H9 (cell line): Measurements from ENCODE around the gene SCNN1G. TPM values are rescaled to one million over a fixed set of nuclear protein-coding genes. Genes with fewer than 3 reads are reported as not detected.

Source experiments
- DNase-seq: peaks from one replicate; pipeline ENCODE4 v3.0.0-alpha.2; 2017
- H2AFZ ChIP-seq: one replicate; pipeline ENCODE4 v1.6.1; 2013; ENCODE audit warnings: mild to moderate bottlenecking, low read length, control low read depth, moderate library complexity
- H2AK5ac ChIP-seq: 2 replicates; pipeline ENCODE4 v1.6.1; 2013; ENCODE audit warnings: low read length, control low read depth, mixed read lengths; ENCODE audit not compliant: insufficient read length
- H2BK120ac ChIP-seq: one replicate; pipeline ENCODE4 v1.6.1; 2013; ENCODE audit warnings: low read depth, mild to moderate bottlenecking, low read length, control low read depth, inconsistent platforms; ENCODE audit not compliant: poor library complexity, severe bottlenecking
- H2BK12ac ChIP-seq: 2 replicates; pipeline ENCODE4 v1.6.1; 2013; ENCODE audit warnings: low read length, control low read depth, mixed read lengths, low read depth; ENCODE audit not compliant: insufficient read length
- H2BK15ac ChIP-seq: 2 replicates; pipeline ENCODE4 v1.6.1; 2013; ENCODE audit warnings: low read depth, low read length, control low read depth
- H2BK20ac ChIP-seq: one replicate; pipeline ENCODE4 v1.6.1; 2013; ENCODE audit warnings: low read depth, mild to moderate bottlenecking, low read length, control low read depth, inconsistent platforms; ENCODE audit not compliant: poor library complexity, severe bottlenecking
- H2BK5ac ChIP-seq: 2 replicates; pipeline ENCODE4 v1.6.1; 2013; ENCODE audit warnings: low read length, control low read depth, mixed read lengths; ENCODE audit not compliant: insufficient read length
- H3K14ac ChIP-seq: 2 replicates; pipeline ENCODE4 v1.6.1; 2013; ENCODE audit warnings: low read length, control low read depth; ENCODE audit not compliant: insufficient read depth
- H3K18ac ChIP-seq: 2 replicates; pipeline ENCODE4 v1.6.1; 2013; ENCODE audit warnings: low read depth, mild to moderate bottlenecking, mixed read lengths, low read length, control low read depth; ENCODE audit not compliant: insufficient read length
- H3K23ac ChIP-seq: 2 replicates; pipeline ENCODE4 v1.6.1; 2013; ENCODE audit warnings: low read length, control low read depth, mixed read lengths, low read depth; ENCODE audit not compliant: insufficient read length
- H3K23me2 ChIP-seq: 2 replicates; pipeline ENCODE4 v1.6.1; 2013; ENCODE audit warnings: low read depth, mild to moderate bottlenecking, mixed read lengths, low read length, control low read depth; ENCODE audit not compliant: insufficient read length, poor library complexity, severe bottlenecking
- H3K27ac ChIP-seq: 2 replicates; pipeline ENCODE4 v1.5.1; 2013; ENCODE audit warnings: low read length, control low read depth, mixed read lengths, low read depth; ENCODE audit not compliant: insufficient read length
- H3K27me3 ChIP-seq: 2 replicates; pipeline ENCODE4 v1.6.1; 2013; ENCODE audit warnings: low read length, control low read depth, inconsistent platforms; ENCODE audit not compliant: insufficient read depth
- H3K4ac ChIP-seq: 2 replicates; pipeline ENCODE4 v1.6.1; 2013; ENCODE audit warnings: low read depth, mild to moderate bottlenecking, control low read depth, inconsistent platforms, low read length, moderate library complexity
- H3K4me1 ChIP-seq: 2 replicates; pipeline ENCODE4 v1.6.1; 2013; ENCODE audit warnings: low read length, control low read depth, inconsistent platforms; ENCODE audit not compliant: insufficient read depth
- H3K4me2 ChIP-seq: 2 replicates; pipeline ENCODE4 v1.6.1; 2013; ENCODE audit warnings: low read length, control low read depth, mixed read lengths; ENCODE audit not compliant: insufficient read length, insufficient read depth
- H3K56ac ChIP-seq: 2 replicates; pipeline ENCODE4 v1.6.1; 2013; ENCODE audit warnings: low read depth, mild to moderate bottlenecking, mixed read lengths, low read length, control low read depth; ENCODE audit not compliant: insufficient read length
- H3K79me1 ChIP-seq: 2 replicates; pipeline ENCODE4 v1.6.1; 2013; ENCODE audit warnings: low read depth, mild to moderate bottlenecking, moderate library complexity, low read length, control low read depth, inconsistent platforms; ENCODE audit not compliant: insufficient read depth, poor library complexity, severe bottlenecking
- H3K79me2 ChIP-seq: 2 replicates; pipeline ENCODE4 v1.6.1; 2013; ENCODE audit warnings: low read length, control low read depth, inconsistent platforms; ENCODE audit not compliant: insufficient read depth
- H3K9ac ChIP-seq: 2 replicates; pipeline ENCODE4 v1.6.1; 2013; ENCODE audit warnings: low read length, control low read depth, mixed read lengths; ENCODE audit not compliant: insufficient read length; ENCODE audit errors: extremely low read depth
- H3K9me3 ChIP-seq: one replicate; pipeline ENCODE4 v1.6.1; 2013; ENCODE audit warnings: low read depth, low read length, inconsistent platforms; ENCODE audit not compliant: control insufficient read depth
- H3T11ph ChIP-seq: one replicate; pipeline ENCODE4 v1.6.1; 2013; ENCODE audit warnings: mild to moderate bottlenecking, low read length, control low read depth, inconsistent platforms
- H4K20me1 ChIP-seq: one replicate; pipeline ENCODE4 v1.6.1; 2013; ENCODE audit not compliant: control insufficient read depth, insufficient read length, insufficient read depth
- H4K5ac ChIP-seq: 2 replicates; pipeline ENCODE4 v1.6.1; 2013; ENCODE audit warnings: low read depth, mild to moderate bottlenecking, mixed read lengths, low read length, control low read depth; ENCODE audit not compliant: insufficient read length
- H4K8ac ChIP-seq: replicated peaks from 2 replicates; pipeline ENCODE4 v1.6.1; 2013; ENCODE audit warnings: low read length, control low read depth, mixed read lengths, low read depth; ENCODE audit not compliant: insufficient read length
- H4K91ac ChIP-seq: 2 replicates; pipeline ENCODE4 v1.6.1; 2013; ENCODE audit warnings: low read depth, mild to moderate bottlenecking, moderate library complexity, mixed read lengths, low read length, control low read depth; ENCODE audit not compliant: insufficient read length
- H3K27ac Mint-ChIP-seq, 3 experiments: 2 replicates in 2 of 3; 3 replicates in 1 of 3; pipeline ENCODE4 v1.8.0; 2020 to 2021; ENCODE audit warnings: mixed read lengths in 3 of 3, mild to moderate bottlenecking in 1 of 3, moderate library complexity in 1 of 3
- H3K27me3 Mint-ChIP-seq: 2 replicates; pipeline ENCODE4 v1.8.0; 2021; ENCODE audit warnings: low read depth, mild to moderate bottlenecking, moderate library complexity, mixed read lengths
- H3K36me3 Mint-ChIP-seq, 3 experiments: 2 replicates in 2 of 3; 3 replicates in 1 of 3; pipeline ENCODE4 v1.8.0; 2020 to 2021; ENCODE audit warnings: low read depth in 3 of 3, mixed read lengths in 3 of 3; ENCODE audit not compliant: insufficient read depth in 1 of 3
- H3K4me1 Mint-ChIP-seq, 2 experiments: 2 replicates each; pipeline ENCODE4 v1.8.0; 2020; ENCODE audit warnings: mixed read lengths in 2 of 2
- H3K4me3 Mint-ChIP-seq, 2 experiments: 2 replicates in 1 of 2; 3 replicates in 1 of 2; pipeline ENCODE4 v1.8.0; 2020 to 2021; ENCODE audit warnings: mild to moderate bottlenecking in 2 of 2, mixed read lengths in 2 of 2, moderate library complexity in 1 of 2
- H3K9me3 Mint-ChIP-seq, 2 experiments: 2 replicates in 1 of 2; 3 replicates in 1 of 2; pipeline ENCODE4 v1.8.0; 2020; ENCODE audit warnings: mild to moderate bottlenecking in 2 of 2, mixed read lengths in 2 of 2, moderate library complexity in 1 of 2
- WGBS: extraction: QIAGEN DNeasy Blood & Tissue Kit; methylation state at CpG from one replicate; pipeline ENCODE4 v1.1.7; 2013; ENCODE audit warnings: missing lambda C conversion rate, low lambda C conversion rate, mixed read lengths; ENCODE audit not compliant: insufficient read length; ENCODE audit errors: extremely low coverage; 5-methylcytosine and 5-hydroxymethylcytosine counted together
- total RNA-seq: library from RNA; stranded (reverse); gene quantifications from 2 replicates; pipeline ENCODE4 v1.2.1, GENCODE V29; 2021
- TF ChIP-seq, protein P1 (sequence below): fragments of 200-600 bp; sonication (generic); conservative IDR thresholded peaks from 3 replicates; pipeline ENCODE4 v1.8.0; 2021; ENCODE audit warnings: antibody characterized with exemption, mild to moderate bottlenecking

Gene SCNN1G
- total RNA-seq, 1 experiment from 2014 or later, result 0.74 TPM

DNA sequence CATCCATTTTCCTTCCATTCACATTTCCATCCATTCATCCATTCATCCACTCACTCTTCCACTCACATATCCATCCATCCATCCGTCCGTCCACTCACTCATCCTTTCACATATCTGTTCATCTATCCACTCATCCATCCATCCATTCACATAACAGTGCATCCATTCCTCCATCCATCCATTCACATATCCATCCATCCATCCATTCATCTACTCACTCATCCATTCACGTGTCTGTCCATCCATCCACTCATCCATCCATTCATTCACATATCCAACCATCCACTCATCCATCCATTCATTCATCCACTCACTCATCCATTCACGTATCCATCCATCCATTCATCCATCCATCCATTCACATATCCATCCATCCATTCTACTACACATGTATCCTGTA, 42.6 kb downstream of the SCNN1G start:
- H2BK20ac ChIP-seq, result no peak overlapping the region
- no peak overlapping the region for H2AK5ac ChIP-seq
- peaks cover 14 to 24% of the 10 kb centered on the region in 2 experiments for H3K4me1 Mint-ChIP-seq
- no peak overlapping the region for H4K91ac ChIP-seq
- H3K18ac ChIP-seq, result no peak overlapping the region
- 97% methylated on average over 3 of the region's 4 CpGs for WGBS
- no peak overlapping the region for H4K5ac ChIP-seq
- H3K23ac ChIP-seq, result no peak overlapping the region
- no peak overlapping the region for H2BK5ac ChIP-seq
- H3K4me2 ChIP-seq, result no peak overlapping the region
- no peak for DNase-seq
- TF ChIP-seq, protein P1, sequence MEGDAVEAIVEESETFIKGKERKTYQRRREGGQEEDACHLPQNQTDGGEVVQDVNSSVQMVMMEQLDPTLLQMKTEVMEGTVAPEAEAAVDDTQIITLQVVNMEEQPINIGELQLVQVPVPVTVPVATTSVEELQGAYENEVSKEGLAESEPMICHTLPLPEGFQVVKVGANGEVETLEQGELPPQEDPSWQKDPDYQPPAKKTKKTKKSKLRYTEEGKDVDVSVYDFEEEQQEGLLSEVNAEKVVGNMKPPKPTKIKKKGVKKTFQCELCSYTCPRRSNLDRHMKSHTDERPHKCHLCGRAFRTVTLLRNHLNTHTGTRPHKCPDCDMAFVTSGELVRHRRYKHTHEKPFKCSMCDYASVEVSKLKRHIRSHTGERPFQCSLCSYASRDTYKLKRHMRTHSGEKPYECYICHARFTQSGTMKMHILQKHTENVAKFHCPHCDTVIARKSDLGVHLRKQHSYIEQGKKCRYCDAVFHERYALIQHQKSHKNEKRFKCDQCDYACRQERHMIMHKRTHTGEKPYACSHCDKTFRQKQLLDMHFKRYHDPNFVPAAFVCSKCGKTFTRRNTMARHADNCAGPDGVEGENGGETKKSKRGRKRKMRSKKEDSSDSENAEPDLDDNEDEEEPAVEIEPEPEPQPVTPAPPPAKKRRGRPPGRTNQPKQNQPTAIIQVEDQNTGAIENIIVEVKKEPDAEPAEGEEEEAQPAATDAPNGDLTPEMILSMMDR, result no peak
- no peak overlapping the region for H3K4ac ChIP-seq
- H2AFZ ChIP-seq, result no peak overlapping the region
- no peaks in the 10 kb centered on the region for H3K27me3 ChIP-seq
- peaks cover 0 to 2% (median 0%) of the 10 kb centered on the region in 3 experiments; a peak in 1 of 7 replicates for H3K36me3 Mint-ChIP-seq
- no peak overlapping the region for H3K4me3 Mint-ChIP-seq
- no peak overlapping the region for H2BK12ac ChIP-seq
- H3K14ac ChIP-seq, result no peak overlapping the region
- no peaks in the 10 kb centered on the region for H4K20me1 ChIP-seq
- H3K27ac ChIP-seq, result no peak overlapping the region
- H4K8ac ChIP-seq, result no peak overlapping the region
- no peaks in the 10 kb centered on the region for H3K79me2 ChIP-seq
- H3K9me3 Mint-ChIP-seq, result peaks cover 0 to 2% of the 10 kb centered on the region in 2 experiments; a peak in 1 of 5 replicates
- H3K4me1 ChIP-seq, result peaks cover 6% of the 10 kb centered on the region; the same call in 1 of the 2 replicates
- H3K9me3 ChIP-seq, result no peaks in the 10 kb centered on the region
- no peak overlapping the region for H3K27ac Mint-ChIP-seq
- H3K9ac ChIP-seq, result no peak overlapping the region
- no peak overlapping the region for H2BK120ac ChIP-seq
- no peak overlapping the region for H2BK15ac ChIP-seq
- H3T11ph ChIP-seq, result no peak overlapping the region
- H3K56ac ChIP-seq, result no peak overlapping the region
- H3K27me3 Mint-ChIP-seq, result peaks cover 1% of the 10 kb centered on the region; the same call in 1 of the 2 replicates
- no peaks in the 10 kb centered on the region for H3K23me2 ChIP-seq
- no peaks in the 10 kb centered on the region for H3K79me1 ChIP-seq
